HG03280 (cell line): ENCODE measurements around the gene DOK5.
"Not testable (repeated sequence)": the region's sequence is repeated elsewhere in the genome, so short reads cannot be mapped to it uniquely, and the experiment has no call there.

ENCODE experiments used
- ATAC-seq: cut with Tn5 transposase; IDR thresholded peaks from one replicate; pipeline ENCODE4 v1.9.1; 2021; ENCODE audit warnings: mild to moderate bottlenecking, moderate library complexity; ENCODE audit not compliant: unreplicated experiment

Gene DOK5

DNA sequence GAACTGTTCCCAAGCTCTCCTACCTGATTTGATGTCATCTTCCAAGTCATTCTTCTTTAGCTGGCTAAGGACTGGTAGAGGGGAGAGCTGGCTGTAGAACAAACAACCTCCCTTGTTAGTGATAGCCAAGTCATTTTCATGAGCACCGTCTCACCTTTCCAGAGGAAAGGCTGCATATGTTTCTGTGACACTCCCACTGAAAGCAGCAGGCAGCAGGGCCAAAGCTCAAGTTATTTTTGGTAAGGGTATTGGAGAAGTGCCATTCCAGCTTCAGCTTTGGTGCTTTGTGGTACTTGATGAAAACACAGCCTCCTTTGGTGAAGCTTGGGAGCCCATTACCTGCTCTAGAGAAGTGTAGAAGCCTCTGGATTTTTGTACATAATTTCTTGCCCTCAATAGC lies 5.4 kb upstream of the DOK5 start:
- no peak for ATAC-seq

- ATAC-seq, result no peak
Observed at GRCh38 chr20:54470697-54471096, 4.7 kb upstream of the DOK5 start.

- ATAC-seq, result no peak
Observed at GRCh38 chr20:54472607-54473006, 2.8 kb upstream of the DOK5 start.

- no peak for ATAC-seq
Observed at GRCh38 chr20:54473340-54473739, 2.1 kb upstream of the DOK5 start.

GRCh38 chr20:54474046-54474445 lies 1.3 kb upstream of the DOK5 start:
- no peak for ATAC-seq

DNA sequence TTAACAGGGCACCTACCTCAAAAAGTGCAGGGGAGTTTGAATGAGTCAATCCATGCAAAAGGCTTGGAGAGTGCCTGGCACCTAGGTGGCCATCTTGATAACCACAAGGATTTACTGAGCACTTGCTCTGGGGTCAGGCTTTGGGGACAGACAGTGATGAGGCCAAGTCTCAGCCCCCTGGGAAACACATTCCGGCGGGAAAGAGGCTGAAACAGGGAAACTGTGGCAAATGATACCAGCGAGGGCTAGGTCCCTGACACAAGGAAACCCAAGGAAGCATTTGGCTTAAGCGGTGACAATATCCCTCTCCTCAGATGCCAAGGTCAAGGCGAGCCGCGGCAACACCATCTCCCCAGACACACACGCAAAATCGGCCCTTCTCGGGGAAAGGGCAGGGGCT lies 527 bp upstream of the DOK5 start:
- ATAC-seq, result no peak

DNA sequence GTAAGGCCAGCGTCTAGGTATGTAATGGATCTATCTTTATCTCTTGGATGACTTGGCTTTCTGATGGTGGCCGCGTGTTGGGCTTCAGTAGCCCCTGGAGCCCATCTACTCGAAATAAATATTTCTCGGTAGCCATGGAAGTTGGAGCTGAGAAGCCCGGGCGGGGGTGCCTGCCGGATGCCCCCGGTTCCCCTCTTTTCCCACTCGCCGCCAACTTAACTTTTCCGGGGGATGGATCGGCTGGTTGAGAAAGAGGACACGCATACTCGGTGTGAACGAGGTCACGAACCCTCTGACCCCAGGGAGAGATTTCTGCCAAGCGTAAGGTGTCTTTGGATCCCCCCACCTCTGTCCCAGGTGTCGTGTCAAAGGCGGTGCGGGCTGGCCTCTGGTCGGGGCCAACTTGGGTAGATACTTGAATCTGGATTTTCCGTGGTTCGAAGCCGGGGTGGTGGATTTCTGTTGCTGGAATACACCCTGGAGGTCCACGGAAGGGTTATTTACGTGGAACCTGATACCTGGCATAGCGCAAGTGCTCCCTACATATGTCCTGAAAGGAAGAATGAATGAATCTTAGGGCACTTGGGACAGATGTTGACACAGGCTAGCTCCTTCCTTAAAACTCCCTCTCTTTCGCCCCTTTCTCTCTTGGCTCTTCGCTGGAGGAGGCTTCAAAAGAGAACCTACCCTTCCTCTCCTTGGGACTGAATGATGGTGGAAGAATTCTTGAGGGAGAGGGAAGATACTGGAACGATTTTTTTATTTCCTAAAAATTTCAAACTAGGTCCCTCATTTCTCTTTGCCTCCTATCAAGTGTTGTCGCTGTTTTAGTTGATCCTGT lies 996 bp downstream of the DOK5 start:
- no peak for ATAC-seq

- ATAC-seq, result no peak
Observed at GRCh38 chr20:54477191-54477955, 2.0 kb downstream of the DOK5 start.

DNA sequence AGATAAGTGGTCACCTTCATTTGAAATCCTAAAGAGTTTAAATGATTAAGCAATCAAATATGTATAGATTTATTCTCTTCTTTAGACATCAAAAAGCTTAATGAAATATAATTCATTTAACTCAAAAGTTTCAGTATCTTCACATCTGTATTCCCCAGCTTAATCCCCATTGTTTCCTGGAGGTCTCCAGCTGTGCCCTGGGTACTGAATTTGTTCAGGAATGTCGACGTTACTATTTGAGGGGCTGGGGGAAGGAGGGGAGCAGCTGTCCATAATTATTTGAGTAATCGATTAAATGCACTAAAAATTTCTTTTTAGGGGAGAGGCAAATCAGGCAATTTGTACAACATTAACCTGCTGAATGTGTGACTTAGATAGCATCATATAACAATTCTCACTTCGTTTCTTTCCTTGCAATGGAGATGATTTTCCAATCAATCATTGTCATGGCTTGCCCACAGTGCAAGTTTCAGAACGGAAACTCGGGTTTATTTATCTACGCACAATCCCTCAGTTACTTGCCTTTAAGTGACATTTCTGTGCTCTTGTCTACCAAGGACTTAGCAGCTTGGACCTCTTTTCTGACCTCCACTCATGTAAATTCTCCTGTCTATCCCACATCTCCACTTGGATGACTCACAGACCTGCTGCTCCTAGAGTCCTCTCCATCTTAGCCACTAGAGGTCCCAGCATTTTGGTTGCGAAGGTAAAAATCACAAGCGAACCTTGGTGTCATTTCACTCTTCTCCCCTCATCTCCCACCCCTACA lies 3.9 kb downstream of the DOK5 start:
- no peak for ATAC-seq

- not testable (repeated sequence) for ATAC-seq
Observed at GRCh38 chr20:54479937-54480336, 4.5 kb downstream of the DOK5 start.

DNA sequence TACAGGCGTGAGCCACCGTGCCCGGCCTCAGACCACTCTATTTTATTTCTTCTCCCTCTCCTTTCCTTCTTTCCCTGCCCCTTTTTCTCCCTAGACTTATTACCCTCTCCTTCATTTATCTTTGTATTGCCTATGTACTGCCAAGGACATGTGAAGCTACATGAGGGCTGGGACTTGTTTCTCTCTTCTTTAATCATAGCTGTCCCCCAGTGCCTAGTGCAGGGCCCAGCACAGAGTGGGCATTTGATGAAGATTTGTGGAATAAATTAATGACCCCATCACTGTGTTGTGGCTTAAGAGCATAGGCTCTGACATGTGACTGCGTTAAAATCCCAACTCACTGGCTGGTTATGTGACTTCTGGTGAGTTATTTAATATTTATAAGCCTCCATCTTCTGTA lies 6.0 kb downstream of the DOK5 start:
- no peak for ATAC-seq

DNA sequence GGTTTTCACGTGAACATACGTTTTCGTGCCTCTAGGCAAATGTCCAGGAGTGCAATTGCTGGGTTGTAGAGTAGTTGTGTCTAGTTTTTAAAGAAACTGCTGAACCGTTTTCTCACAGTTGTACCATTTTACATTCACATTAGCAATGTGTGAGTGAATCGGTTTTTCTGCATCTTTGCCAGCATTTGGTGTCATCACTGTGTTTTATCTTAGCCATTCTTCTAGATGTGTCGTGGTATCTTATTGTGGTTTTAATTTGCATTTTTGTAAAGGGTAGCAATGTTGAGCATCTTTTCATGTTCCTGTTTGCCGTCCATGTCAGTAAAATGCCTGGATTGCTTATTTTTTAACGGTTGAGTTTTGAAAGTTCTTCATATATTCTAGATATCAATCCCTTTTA lies 10.2 kb downstream of the DOK5 start:
- no peak for ATAC-seq

- ATAC-seq, result no peak
Observed at GRCh38 chr20:54486585-54486984, 11.2 kb downstream of the DOK5 start.

- ATAC-seq, result no peak
Observed at GRCh38 chr20:54488442-54488841, 13.0 kb downstream of the DOK5 start.

DNA sequence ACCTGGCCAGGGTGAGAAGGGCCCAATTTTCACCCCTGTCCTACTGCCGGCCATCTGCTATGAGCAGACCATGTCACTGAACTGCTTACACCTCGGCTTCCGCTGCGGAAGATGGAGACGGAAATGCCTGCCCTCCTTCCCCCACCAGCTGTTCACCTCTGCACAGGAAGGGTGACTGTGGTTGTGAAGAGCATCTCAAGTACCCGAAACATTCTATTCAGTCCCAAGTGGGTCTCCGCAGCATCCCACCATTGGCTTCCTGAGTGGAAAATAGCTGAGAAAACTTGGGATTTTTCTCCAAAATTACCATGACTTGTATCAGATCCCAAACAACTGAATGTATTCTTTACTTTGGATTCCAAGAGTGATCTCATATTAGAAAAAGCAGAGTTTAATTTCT lies 16.1 kb downstream of the DOK5 start:
- ATAC-seq, result no peak

DNA sequence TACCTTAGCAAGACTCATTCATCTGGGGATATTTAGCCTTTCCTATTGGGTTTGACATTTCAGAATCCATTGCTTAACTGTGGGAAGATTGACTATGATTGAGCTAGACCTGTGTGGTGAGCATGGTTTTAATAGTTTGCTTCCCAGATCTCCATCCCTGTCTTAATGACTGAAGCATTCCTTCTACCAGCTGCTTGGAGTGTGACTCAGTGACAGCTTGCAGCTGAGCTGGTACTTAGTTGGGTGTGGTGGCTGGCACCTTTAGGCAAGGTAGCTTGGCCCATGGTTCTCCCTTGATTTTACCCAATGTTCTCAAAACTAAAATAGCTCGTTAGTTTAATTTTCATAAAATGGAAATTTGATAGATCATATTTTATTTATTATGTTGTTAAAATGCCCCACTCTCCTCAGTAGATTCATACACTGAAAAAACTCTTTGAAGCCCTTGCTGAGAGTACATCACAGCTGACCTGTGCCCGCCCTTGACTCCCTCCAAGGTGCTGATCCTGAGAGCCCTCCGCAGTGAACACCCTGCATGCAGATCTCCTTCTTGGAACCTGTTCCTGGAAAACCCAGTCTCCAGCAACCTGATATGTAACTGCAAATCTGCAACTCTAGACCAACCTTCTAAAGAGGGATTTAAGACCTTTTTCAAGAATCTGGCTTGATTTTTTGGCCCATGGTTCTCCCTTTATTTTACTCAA lies 19.1 kb downstream of the DOK5 start:
- no peak for ATAC-seq

DNA sequence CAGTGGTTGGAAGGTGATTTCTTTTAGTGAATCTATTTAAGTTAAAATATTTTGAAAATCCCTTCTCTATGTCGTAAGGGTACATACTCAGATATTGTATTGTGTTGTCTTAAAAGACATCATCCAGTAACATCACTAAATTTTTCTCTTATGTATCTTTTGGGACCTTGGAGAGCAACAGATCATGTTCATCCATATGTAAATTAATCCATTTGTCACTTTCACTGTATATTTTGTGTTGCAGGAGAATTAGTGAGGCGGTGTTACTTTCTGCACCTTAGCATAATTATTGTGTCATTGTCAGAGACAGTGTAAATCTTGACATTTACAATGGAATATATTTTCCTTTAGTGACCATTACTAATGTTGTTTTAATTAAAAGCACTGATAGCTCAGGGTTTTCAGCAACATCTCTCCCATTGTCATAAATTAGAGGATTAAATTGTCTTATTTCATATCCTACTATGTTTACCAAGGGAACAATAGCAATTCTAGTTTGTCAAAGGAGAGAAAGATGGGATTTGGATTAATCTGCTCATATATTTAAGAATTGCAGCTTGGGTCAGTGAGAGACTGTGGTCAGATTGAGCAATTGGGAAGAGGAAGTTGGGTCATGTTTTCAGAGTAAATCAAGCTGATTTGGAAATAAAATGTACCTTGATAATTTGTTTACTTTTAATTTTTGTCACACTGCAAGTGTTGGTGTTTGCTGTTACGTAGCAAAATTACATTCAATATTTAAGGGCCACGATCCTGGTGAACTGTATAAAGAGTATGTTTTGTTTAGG lies 22.7 kb downstream of the DOK5 start:
- ATAC-seq, result no peak

- ATAC-seq, result no peak
Observed at GRCh38 chr20:54499111-54499510, 23.7 kb downstream of the DOK5 start.

DNA sequence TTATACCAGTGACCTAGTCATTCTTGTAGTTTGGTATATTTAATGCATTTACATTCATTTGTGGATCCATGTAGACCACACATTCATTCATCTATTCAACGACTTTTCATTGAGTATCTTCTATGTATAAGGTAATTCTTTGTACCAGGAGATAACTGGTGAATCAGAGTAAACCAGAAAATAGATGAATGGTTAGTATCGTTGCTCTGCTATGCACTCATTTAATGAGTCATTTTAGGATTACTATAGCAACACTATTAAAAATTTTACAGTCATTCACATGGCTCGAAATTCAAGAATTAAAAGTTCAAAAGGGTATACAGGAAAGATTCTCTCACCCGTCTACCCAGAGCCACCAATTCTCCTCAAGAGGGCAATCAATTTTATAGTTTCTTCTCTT lies 26.8 kb downstream of the DOK5 start:
- ATAC-seq, result no peak

GRCh38 chr20:54506643-54507042 lies 31.2 kb downstream of the DOK5 start:
- no peak for ATAC-seq
